GM21381 (cell line): ENCODE measurements around the gene KLF7.

ENCODE experiments used
- ATAC-seq: cut with Tn5 transposase; IDR thresholded peaks from one replicate; pipeline ENCODE4 v1.9.1; 2021; ENCODE audit warnings: mild to moderate bottlenecking, moderate library complexity; ENCODE audit not compliant: unreplicated experiment

Gene KLF7

DNA sequence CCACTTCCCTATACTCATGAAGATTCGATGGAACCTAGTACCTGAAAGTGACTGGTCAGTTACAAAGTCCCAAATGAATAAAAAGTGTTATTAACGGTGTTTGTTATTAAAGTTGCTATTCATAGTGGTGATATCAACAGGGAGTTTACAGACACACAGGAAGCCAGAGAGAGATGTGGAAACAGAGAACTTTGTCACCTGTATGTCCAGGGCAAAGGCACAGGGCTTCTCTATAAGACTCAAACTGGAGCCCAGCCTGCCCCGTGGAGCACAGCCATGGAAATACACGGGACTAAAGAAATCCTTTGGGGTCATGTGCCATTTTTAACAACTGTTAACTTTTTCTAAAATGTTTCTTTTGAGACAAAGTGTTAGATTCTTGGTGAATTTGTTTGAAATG, 68.5 kb downstream of the KLF7 start:
- no peak for ATAC-seq

DNA sequence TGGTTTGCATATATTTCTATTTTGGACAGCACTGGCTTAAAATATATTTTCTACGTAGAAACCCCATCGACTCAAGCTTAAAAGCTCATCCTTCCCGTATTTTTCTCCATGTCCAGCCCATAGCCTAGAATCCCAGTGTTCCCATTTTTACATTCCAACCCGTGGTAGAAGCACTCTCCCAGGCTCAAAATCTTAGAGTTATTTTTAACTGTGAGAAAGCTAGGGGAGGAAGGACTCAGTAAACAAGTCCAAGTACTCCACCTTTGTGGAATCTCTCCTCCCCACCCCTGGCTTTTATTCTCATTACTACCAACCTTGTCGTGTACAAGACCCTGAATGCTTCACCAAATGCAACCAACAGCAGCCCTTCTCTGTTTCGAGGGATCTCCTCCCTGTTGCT, 69.8 kb downstream of the KLF7 start:
- no peak for ATAC-seq

DNA sequence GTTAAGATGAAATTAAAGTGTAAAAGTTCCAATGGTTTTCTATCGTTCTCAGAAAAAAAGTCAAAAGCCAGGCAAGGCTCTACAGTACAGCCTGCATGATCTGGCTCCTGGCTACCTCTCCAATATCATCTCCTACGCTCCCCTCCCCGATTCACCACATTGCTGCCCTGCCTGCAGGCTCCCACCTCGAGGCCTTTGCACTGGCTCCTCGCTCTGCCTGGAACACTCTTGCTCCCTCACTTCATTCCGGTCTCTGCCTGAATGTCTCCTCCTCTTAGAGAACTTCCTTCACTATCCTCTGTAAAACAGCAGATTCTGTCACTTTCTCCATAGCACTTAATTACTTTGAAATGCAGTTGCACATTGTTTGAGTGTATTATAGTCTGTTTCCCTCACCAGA, 72.5 kb downstream of the KLF7 start:
- no peak for ATAC-seq

DNA sequence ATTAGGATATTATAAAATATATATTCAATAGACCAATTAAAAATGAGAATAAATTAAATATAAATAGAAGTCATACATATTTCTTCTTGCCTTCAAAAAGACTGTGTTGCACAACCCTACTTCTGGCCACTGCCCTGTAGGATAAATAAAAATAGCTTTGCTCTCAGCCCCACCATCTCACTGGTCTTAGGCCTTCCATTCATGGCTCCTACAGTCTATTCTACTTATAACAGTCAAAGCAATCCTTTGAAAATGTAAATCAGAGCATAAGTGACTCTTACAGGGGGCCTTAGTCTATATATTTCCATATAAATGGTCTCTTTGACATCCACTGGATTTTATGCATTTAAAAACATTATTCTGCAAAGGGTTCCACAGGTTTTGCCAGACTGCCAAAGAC, 72.9 kb downstream of the KLF7 start:
- no peak for ATAC-seq

DNA sequence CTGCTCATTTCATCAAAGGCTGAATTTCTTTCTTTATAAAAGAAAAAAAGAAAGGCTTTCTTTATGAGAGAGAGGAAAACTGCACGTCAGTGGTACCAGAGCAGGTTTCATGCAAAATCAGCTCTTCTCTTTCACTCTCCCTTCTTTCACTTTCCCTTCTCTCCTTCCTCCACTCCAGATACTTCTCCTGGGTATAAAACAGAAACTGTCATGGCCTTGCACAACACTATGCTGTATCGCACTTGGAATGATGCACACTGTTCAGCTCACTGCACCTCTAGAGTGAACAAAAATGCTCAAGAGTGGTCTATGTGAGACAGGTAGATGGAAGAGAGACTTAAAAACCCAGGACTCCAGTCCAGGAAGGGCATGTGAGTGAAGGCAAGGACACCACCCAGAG, 73.8 kb downstream of the KLF7 start:
- ATAC-seq: no peak

DNA sequence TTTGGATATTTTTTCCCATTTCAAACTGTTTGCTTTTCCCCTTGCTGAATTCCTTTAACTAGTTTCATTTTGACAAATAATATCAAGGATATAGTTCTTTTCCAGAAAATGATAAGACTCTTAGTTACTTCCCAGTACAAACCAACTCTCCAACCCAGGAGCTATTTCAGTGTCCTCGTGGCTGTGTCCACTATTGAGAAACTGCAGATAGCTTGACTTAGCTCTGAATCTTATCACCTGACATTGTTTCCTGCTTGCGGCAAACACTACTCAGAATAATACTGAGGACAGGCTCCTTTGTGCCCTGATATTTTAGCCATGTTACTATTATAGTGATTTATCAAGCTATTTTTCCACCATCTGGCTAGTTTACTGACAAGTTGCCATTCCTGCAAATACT, 74.6 kb downstream of the KLF7 start:
- no peak for ATAC-seq

DNA sequence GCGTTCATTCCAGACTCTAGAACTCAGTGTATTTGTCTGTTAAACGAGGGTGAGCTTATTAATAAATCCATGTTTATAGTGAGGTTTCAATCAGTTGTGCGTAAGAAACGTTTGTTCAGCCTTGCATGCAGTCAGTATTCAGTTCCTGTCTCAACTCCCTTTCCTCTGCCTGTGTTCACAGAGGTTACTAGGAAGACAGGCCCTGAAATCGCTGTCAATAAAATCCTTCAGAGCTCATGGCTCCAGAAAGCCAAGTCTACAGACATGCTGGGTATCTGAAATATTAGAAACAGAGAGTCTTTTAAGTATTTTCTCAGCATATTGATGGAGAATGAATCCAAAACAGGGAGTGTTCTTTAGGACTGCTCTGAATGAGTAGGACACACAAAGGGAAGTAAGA, 75.4 kb downstream of the KLF7 start:
- no peak for ATAC-seq

DNA sequence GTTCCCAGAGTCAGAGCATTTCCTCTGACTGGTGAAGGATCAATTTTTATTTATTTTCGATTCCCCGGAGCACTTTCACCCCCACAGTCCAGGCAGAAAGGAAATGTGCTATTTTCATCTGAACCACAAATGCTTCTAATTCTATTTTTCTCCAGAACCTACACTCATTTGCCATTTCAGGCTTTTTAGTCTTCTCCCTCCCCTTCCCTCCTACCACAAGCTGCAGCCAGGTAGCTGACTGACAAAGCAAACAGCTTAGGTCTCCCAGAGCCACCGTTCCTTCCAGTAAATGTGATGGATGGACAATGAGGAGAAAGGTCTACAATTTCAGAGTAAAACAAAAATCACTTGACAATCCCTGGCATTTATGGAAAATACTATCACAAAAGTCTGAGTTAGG, 76.9 kb downstream of the KLF7 start:
- ATAC-seq: no peak

DNA sequence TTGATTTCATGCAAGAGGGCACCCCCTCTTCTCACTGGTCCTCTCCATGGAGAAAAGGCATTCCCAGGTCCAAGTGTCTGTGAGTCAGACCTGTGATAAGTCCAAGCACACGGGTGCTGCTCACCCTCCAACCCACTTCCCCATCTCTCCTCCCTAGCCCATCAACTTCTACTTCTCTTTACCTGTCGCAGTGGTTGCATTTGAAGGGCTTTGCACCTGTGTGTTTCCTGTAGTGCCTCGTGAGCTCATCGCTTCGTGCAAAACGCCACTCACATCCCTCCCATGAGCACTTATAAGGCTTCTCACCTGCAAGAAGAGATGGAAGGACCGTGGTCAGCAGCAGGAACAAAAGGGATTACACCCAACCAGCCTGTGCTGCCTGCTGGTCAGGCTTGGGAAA, 77.5 kb downstream of the KLF7 start:
- ATAC-seq: no peak

DNA sequence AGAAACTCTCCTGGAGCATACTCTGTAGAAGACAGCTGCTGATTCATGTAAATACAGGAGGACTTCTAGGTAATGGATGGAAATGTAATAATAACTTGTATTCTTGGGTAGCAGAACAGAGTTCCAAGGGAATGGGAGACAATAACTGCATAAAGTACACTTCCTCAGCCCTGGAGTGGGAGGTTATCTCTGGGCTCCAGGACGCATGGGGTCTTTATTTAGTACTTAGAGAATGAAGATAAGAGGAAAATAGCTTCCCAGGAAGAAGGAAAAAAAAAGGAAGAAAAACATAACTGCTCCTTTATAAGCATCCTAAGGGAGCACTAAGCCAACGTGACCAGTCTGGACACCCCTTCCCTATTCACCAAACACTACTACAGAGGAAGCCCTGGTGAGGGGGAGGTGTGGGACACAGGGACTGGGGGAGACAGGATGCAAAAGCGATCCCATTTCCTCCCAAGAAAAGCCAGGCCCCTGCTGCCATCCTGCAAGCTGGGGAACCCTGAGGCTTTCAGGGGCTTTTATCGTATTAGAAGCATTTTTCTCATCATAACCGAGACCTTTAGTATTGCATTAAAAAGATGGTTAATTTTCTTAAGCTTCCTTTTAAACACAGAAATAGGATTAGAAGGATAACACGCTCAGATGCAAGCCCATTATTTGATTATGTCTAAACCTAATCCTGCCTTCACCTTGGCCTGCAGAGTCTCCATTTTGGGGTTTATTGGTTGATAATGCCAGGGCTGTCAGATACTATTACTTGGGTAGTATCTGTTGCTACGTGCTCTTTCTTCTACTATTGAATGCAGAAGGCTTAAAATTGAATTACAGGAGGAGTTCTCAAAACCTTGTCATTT, 78.5 kb downstream of the KLF7 start:
- ATAC-seq: no peak

DNA sequence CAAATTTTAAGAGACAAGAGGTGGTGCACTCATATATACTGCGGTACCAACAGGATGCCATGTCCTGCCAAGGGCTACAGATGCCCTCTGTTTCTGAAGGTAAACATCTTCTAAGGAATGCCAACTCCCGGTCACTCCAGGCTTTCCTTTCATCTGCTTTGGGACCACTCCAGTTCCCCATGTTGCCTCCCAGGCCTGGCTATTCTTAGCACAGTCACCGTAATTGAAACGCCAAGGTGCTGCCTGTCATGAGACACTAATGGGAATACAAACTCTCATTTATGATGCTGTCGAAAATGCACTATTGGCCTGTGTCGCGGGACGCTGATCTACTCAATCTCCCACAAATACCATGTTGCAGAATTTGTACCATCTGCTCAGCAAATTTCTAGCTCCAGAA, 79.6 kb downstream of the KLF7 start:
- no peak for ATAC-seq

DNA sequence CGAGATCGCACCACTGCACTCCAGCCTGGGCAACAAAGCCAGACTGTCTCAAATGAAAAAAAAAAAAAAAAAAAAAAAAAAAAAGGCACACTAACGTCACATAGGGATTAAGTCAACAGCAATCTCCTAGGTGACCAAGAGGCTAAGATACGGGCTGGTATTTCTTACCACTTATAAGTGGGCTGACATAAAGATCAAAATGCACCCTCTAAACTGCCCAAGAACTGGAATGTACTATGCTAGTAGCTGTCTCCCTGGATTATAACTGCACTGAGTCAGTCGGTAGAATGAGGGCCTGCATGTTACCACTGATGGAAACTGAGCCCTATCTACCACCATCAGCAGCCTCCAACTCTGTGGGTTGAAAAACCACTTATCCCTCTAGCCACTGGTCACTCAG, 80.6 kb downstream of the KLF7 start:
- ATAC-seq: no peak

DNA sequence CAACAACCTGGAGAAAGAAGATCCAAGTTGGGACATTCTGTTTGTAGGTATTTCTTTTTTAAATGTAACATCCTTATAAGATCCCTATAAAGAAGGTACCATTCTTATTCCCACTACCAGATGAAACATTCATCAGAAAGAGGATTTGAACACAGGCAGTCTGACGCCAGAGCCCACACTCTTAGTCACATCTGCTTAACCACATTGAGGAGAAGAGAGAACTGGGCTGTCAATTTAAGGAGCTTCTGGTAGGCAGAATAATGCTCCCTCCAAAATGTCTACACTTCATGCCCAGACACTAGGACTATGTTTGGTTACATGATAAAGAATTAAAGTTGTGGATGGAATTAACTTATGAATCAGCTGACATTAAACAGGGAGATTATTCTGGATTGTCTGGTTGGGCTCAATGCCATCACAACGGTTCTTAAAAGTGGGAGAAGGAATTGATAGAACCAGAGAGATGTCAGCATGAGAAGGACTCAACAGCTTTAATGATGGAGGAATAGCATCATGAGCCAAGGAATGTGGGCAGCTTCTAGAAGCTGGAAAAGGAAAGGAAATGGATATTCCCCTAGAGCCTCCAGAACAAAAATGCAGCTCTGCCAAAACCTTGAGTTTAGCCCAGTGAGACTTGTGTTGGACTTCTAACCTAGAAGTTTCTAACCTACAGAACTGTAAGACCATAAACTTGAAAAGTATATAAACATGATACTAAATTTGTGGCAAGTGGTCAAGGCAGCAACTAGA, 82.2 kb downstream of the KLF7 start:
- ATAC-seq: no peak

DNA sequence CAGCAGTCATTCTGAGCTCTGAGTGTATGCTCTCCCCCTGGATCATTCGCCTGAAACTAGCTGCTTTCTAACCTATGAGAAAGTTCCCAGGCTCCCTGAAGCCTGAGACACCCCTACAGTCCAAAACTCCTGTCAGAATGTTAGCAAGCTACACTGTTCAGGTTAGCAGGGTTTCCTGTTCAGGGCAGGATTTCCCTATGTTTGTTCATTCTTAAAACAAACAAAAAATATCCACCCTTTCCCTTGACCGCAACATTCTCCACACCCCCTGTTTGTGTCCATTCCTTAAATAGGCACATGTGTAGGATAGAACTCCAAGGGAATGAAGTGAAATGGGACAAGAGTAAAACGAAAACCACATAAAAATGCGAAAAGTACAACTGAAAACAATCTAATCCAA, 83.1 kb downstream of the KLF7 start:
- no peak for ATAC-seq

DNA sequence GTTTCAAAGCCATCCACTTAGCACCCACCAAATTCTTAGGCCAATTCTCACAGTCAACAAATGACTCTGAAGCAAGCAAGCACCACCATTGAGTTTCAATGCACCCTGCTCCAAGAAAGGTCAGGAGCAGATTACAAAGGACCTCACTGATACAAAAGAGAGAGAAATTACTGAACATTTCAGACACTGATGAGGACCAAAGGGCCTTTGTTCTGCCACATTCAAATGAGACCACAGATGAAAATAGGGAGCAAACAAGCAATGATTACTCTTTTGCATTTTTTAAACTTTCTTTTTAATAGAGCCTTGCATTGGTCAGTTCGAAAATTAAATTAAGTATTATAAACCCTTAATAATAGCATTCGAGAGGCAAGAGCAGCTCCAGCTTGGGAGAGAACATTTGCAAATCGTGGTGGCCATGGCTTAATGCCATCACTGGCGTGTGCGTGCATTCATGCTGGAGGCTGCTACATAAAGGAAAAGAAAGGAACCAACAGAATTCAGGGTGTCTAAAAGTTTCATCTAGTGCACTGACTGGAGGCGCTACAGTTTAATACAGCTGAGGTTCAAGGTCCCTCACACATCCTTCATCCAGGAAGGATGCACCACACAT, 87.5 kb downstream of the KLF7 start:
- ATAC-seq: no peak

DNA sequence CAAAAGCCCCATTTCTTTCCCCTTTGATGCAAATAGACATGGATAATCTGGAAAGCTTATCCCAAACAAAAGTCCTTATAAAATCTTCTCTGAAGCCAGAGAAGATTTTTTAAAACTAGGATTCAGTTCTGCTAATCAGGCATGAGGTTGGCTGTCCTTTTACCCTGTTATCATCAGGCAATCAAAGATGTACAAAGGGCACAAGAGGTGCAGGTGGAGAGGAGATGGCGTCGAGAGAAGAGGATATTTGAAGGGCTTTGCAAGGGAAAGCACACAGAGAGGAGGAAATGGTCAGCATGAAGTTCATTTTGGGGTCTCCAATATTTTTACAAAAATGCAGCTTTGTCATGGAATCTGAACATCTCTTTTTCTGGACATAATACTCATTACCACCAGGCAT, 88.5 kb downstream of the KLF7 start:
- ATAC-seq: no peak

DNA sequence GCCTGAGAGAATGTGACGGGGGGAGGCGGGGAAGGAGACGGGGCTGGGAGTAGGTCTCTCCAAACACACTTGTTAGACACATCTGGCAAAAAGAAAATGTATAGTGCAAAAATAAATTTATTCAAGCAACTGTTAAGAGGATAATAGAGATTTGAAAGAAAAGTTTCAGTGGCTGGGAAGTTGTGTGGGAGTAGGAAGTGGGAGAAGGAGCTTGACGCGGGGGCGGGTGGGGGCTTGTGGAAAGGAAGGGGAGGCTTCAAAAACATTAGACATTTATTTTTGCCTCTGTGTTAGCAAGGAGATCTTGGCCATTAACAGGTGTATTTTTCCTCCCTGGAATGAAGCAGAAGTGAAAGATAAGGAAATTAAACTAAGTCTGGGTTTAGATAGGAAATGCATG, 90.3 kb downstream of the KLF7 start:
- no peak for ATAC-seq

DNA sequence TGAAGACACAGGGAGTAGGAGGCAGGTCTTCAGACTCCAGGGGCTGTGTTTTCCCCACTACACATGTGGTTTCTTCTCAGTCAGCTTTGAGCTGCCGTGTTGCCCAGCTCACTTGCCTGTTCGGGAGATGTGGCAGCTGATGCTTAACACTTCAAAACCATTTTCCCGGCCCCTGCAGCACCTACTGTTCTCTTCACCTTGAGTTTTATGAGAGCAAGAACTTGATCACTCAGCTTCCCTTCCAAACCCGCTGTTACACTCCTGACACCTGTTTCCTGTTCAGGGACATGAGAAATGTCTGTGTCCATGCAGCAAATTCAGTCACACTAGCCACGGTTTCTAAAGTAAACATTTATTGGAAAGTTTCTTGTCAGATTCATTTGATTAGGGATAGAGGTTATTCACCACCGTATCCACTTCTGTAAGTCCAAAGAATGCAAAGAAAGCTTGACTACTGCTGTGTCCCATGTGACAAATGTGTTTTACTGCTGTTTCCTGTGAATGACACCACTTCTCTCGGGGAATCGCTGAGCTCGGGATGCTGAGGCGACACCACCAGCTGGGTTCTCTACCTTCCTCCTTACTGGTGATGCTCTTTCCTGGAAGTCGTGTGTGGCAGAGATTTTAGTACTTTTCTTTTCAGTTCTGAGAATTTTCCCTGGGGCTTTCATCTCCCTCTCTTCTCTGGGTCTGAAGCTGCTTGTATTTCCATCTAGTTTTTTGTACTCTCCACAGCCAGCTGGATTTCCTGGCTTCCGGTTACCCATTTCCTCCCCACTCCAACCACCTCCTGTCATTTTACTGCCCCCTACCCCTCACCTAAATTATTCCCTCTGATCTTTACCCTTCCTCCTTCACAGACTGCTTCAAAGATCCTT, 91.7 kb downstream of the KLF7 start:
- ATAC-seq: no peak

DNA sequence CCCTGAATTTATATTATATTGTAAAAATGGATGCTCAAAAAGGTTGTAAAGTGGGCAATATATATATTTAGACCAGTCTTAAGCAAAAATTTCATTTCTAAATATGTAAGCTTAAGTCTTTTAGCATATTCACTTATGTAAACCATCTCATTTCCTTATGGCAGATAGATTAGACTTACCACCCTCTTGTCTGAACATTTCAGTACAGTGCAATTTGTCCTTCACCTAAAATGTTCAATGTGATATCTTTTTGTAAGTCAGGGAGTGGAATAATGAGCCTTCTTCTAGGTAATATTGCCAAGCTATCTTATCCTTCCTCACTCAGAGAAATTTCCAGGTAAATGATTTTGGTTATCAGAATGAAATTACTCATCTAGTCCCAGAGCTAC, 92.3 kb downstream of the KLF7 start:
- no peak for ATAC-seq

DNA sequence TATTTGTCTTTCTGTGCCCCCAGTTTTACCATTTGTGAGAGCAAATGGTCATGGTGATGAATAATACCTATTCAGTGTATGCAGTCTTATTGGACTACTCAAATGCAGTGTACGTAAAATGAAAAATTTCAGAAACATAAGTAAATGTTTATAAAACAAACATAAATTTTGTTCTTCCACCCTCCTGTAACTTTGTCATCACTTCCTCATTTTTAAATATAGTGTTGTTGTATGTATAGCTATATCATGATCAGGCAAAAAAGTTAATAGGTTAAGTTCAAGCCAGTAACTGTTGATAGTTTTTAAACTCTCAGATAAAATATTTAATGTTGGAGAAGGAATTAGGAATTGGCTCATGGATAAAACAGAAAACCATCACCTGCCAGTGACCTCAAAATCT, 93.2 kb downstream of the KLF7 start:
- no peak for ATAC-seq

DNA sequence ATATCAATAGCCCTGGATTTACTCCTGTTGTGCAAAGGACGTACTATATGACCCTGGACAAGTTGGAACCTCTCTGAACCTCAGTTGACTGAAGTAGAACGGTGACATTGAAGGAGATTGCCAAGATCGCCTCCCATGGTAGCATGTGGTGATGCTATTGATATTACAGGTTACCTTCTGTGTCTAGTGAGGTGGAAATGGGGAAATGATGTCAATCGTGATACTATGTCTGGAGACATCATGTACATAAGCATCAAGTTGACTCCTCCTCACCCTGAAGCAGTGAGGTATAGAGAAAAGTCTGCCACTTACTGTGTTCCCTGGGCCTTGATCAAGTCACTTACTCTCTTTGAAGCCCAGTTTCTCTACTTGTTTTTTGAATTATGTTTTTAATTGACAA, 93.9 kb downstream of the KLF7 start:
- no peak for ATAC-seq
